HUDEP-2 (cell line): ENCODE data around the gene ELMO3.

Experiments used
- DNase-seq, 76 experiments: peaks; one replicate each; lab custom pipeline; 2025; ENCODE audit not compliant: unreplicated experiment in 76 of 76; lab: John Stamatoyannopoulos, UW

ELMO3 gene

DNA sequence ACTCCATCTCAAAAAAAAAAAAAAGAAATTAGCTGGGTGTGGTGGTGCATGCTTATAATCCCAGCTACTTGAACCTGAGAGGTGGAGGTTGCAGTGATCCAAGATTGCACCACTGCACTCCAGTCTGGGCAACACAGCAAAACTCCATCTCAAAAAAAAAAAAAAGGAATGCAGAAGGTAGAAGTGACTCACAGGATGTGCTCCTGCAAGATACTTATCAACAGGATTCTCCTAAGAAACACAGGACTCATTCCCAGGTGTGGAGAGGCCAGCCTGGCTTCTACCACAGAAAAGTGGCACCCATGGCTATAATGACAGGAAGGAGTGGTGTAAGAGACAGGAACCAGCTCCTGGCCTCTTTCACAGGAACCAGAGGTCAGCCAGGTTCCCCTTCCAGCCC, 13.8 kb downstream of the ELMO3 start:
- DNase-seq, result no peak

DNA sequence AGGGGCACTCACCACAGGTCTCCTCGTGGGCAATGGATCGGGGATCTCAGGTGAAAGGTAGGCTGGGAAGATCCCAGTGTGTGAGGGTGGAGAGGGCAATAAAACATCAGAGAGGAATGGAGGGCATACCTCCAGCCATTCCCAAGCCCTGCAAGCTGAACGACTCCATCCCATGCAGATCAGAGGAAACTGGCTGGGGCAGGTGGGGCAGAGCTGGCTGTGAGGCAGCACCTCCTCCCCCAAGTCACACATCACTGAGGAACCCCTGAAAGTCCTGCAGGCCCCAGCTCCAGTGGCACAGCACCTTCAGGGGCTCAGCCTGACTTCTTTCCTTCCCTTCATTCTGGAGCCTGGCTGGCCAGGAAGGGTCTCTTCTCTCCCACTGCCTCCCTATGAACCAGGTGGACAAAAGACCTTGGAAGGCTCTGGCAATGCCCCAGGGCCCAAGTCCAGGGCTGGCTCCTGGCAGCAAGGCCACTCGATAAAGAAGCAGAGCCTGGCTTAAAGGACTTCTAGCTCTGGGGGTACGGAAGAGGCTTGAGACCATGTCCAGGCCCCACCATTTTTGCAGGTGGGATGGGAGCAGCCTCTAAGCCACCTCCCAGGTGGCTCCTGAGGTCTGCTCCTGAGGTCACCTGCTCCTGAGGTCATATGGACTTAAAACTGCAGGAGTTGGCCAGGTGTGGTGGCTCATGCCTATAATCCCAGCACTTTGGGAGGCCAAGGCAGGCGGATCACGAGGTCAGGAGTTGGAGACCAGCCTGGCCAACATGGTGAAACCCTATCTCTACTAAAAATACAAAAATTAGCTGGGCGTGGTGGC, 14.5 kb downstream of the ELMO3 start:
- DNase-seq, result no peak

DNA sequence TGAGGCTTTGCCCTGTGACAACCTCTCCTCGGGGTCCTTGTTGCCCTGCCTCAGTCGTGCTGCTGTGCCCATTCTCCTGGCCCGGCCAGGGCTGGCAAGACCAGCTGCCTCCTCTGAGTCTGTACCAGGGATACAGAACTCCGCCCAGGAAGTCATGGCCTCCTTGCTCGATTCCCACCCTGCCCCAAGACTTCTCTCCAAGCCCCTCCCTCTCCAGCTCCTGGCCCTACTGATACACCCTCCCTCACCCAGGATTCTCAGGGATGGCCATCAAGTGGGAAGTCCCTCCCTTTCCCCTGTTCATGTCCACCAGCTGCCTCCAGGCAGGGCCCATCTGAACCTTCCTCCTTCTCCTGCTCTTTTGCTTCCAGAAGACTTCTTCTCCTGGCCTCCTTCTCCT, 16.8 kb downstream of the ELMO3 start:
- DNase-seq, result no peak

DNA sequence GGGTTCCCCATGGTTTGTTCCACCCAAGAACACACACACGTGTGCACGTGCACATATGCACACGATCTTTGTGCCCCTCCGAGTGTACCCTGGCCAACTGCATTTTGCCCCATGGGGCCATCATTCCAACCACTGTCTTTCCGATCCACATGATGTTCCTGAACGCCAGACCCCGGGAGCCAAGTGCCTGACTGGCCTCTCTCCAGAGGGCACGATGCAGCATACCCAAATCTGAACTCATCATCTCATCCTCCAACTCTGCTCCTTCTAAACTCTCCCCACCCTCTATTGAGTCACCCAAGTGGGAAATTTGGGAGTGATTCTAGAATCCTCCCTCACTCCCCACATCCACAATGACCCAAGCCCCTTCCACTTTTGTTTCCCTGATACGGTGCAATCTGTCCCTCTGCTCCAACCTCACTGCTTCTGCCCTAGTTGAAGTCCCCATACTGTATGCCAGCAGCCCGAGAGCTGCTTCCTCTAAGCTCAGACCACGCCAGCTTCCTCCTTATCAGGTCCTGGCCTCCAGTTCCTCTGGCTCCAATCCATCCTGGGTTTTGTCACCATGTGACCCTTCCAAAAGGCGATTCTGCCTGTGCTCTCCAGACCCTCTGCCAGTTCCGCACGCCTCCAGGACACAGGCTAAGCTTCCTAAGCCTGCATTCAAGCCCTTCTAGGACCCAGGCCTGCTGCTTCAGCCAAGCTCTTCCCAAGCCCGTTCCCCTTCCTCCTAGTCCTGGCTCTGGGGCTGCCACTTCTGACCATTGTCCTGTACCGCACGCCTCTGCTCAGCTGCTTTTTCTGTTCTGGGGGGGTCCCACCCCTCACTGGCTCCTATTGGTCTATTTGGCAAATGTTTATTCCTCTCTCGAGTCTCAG, 17.9 kb downstream of the ELMO3 start:
- peak in 73 of 76 experiments; percentile 17 to 83 (median 54) for DNase-seq

DNA sequence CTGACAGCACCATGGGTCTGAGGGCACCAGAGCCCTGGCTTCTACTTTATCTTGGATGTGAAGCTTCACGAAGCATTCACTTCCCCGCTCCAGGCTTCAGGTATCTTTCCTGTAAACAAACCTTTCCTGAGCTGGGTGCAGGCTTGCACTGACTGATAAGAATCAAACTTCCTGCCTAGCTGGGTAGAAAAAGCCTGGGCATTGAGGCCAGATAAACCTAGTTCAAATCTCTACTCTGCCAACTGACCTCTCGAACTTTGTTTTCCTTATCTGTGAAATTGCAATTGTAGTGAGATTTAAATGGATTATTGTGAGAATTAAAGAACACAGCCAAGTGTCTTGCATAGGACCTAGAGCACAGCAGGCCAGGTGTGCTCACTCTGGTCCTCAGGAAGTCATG, 25.1 kb downstream of the ELMO3 start:
- no peak for DNase-seq

DNA sequence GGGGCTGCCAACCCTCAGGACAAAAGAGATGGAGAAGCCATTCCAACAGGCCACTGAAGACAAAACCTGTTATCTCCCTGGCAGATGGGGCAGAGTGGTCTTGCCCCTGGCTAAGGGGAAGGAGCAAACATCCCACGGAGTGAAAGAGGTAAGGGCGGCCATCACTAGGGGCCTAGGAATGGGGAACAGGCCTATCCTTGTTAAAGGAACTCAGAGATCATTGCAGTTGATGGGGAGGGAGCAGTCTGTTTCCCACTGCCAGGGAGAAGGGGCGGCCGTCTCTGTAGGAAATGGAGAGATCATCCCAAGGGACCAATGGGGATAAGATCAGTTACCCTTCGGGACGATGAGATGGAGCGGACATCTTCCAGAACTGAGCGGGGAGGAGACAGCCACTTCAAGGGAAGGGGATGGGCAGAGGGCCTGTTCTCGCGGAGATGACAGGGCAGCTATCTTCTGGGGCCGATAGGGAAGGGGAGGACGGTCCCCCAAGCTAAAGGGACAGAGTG, 27.4 kb downstream of the ELMO3 start:
- DNase-seq, result no peak

DNA sequence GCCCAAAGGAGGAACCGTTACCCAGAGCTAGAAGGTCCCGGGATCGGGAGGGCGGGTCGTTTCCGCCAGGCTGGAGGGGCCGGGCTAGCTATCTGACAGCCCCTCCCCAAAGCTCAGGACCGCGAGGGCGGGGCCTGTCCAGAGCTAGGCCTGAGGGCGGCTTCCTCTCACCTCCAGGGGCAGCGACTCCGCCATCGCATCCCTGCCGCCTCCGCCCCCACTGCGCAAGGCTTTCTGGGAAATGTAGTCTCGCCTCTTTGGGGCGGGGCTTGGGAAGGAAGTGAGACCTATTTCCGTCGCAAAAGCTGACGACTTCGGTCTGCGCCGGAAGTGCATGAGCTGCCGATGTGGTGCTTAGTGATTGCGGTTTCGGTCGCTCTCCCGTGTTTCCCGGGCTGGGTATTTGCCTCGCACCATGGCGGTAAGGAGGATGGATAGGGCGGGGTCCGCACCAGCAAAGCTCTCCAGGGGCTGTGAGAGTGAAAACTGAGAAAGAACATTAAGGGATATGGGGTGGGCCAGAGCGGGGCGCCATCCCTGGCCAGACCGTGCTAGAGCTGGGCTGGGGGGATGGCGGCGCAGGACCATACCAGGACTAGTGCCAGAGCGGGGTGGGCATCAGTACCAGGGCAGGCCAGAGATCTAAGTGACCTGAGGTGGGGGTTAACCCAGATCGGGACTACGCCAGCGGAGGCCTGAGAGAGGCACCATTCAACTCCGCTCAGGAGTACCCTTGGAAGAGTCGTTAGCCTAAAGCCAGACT, 28.1 kb downstream of the ELMO3 start, which contains the start of gene TMEM208:
TMEM208 (plus strand) TSS at position 327 of the 763 bp plus-strand sequence; CDS start at position 416, 89 bp downstream.
- DNase-seq, result peak in 75 of 76 experiments; percentile 41 to 99 (median 96)

DNA sequence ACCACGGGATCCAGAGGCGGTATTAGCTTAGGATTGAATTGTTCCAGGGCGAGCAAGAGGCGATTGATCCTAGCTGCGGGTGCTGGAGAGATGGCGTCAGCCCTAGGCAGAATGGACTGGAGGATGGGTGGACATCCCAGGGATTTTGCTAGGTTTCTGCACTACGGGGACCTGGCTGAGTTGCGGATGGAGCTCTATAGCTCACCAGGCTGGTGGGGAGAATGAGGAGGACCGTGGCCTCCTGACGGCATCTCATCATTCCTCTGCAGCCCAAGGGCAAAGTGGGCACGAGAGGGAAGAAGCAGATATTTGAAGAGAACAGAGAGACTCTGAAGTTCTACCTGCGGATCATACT, 28.6 kb downstream of the ELMO3 start:
- DNase-seq, result no peak

DNA sequence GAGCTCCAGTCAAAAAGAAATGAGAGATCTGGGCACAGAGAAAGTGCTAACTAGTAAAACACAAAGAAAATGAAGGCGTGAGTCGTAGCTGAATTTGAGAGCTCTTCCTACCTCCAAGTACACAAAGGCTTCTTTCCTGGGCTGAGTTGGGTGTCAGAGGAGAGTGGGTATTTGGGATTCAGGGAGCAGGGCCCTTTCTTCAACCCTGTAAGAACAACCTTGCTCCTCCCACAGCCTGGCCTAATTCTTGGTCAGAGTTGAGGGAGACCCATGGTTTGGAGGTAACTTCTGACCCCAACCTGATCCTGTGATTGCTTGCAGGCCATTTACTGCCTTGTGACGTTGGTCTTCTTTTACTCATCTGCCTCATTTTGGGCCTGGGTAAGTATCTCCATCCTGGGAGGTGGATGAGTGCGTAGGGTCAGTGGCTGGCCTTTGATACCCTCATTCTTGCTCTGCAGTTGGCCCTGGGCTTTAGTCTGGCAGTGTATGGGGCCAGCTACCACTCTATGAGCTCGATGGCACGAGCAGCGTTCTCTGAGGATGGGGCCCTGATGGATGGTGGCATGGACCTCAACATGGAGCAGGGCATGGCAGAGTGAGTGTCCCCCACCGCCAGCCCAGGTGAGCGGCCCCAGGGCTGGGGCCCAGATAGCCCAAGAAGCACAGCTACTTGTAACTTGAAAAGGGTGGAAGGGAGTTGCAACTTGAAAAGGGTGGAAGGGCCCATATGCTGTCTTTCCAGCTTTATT, 29.3 kb downstream of the ELMO3 start:
- no peak for DNase-seq

DNA sequence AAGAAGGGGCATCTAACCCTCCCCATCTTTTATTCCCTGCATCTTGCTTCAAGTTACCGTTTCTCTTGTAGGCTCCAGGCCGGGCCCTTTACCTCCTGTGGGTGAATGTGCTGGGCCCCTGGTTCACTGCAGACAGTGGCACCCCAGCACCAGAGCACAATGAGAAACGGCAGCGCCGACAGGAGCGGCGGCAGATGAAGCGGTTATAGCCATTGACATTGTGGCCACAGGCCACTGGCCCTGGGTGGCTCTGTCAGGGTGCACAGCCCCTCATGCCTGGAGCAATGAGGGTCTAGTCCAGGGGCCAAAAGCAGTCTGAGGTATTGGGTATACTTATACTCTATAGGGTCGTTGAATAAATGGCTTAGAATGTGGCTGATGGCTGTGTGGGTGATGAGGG, 30.0 kb downstream of the ELMO3 start:
- no peak for DNase-seq

DNA sequence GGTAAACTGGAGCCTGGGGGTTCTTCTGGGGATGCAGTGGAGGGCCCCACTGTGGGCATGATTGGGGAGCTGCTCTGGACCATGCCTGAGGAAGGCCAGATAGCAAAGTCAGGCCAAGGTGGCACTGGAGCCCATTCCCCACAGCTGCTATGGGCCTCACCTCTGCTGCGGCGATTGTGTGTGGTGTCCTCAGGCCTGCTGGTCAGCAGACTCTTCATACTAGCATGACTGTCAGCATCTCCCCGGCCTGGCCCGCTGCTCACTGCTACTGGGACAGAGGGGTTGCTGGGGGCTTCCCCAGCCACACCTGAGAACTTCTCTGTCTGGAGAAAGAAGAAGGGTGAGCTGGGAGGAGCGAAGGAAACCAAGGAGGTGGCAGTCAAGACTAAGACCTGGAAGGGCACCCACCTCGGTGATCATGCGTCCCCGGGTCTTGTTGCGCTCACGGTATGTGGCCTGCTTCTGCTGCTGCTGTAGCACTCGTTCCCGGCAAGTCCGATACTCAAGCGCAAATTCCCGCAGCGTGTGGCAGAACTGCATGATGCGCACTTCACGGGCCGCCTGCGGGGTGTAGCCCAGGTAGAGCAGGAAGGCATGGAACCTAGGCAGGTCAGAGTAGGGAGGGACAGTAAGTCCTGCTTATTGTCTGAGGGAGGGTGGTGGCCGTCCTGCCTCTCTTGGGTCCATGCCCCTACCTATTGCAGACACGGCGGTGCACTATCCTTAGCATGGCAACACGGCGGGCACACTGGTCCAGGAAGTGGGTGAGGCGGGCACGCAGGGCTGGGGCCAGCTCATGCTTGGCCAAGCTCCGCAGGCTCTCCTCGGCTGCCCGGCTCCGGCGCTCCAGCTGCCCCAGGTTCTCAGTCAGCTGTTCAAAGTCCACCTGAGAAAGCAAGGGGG, 31.2 kb downstream of the ELMO3 start:
- no peak for DNase-seq

DNA sequence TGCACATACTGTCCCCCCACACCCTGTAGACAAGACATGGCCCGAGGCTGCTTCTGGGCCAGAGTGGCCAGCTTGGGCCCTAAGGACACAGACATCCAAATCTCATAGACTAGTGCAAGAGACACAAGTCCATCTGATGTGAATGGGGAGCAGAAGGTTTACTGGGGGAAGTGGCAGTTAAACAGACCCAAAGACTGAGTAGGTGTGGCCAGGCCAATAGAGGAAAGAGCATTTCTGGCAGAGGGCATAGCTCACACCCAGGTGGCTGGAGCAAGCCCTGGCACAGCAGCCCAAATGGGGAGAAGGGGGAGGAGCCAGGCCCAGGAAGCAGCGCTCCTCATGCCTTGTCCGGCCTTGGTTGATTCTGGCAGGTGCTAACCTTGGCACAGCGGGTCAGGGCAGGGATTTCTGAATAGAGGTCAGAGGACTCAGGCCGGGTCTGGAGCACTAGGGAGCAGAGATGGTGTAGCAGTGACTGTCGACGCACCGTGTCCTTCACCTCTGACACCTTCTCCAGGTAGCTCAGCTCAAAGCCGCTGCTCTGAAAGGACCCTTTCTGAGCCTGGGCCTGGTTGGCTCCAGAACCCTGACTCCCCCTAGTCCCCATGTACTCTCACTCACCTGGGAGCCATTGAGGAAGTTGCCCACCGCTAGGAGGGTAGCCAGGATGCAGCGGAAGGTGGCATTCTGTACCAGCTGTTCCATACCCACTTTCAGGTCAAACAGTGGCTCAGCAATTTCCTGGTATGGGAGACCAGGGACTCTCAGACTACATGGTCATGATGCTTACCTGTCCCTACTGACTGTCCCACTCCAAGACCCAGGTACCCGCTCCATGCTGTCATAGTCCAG, 32.1 kb downstream of the ELMO3 start:
- DNase-seq, result no peak

DNA sequence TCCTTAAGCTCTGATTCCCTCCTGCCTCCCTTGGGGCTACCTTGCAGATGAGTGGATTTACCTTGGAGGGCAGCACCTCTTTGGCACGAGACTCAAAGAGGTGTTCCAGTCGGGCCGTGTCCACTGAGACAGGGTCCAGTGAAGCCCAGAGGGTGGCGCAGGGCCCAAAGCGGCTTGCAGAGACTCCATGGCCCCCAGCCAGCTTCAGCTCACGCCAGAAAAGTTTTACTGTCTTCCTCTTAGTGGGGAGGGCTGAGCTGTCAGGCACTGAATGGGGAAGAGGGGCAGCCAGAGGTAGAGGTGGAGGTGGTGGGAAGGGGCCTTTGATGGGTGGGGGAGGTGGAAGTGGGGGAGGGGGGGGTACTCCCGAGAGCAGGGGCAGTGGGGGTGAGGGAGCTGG, 34.7 kb downstream of the ELMO3 start:
- DNase-seq, result no peak

DNA sequence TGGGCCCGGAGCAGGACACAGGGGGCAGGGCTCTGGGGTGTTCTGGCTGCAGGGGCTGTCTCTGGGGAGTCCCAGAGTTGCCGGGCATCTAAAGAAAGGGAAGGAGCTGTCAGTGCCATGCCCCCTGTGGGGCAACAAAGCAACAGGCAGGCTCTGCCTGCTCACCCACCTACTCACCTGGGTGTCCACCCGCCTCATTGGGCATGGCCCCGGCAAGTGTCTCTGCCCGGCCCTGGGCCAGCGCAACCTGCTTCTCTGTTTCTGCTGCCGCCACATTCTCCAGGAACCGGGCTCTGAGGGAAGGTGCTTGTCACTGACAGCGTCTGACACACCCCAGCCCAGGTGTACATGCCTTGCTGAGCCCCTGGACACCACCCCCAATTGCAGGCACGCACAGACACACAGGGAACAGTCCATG, 35.3 kb downstream of the ELMO3 start:
- DNase-seq, result no peak

DNA sequence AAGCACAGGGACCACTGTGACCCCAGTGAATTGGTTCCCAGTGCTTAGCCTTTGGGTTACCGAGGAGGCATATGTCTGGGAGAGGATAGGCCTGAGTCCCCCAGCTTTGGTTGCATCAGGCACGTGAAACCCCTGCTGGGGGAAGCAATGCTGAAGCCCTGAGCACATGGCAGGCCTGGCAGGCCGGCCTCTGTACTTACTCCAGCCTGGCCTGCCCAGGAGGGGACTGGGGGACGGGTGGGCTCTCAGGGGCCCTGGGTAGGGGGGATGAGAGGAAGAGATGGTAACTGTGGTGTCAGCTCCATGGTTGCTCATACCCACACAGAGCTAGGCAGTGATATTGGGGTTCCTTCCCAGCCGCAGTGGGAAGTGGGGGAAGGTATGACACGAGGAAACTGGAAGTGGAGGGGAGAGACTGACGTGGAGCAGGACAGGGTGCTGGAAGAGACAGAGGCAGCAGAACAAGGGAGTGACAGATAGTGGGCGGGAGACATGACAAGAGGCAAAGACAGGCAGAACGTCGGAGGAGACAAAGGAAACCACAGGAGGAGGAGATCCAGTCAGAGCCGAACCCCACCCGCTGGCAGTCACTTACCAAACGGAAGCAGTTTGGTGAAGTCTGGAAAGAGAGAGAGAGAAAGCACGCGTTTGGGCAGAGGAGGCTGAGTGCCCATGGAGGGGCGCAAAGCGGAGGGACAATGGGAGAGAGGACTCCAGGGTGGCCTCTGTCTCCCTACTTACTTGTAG, 37.1 kb downstream of the ELMO3 start:
- DNase-seq, result peak in 69 of 76 experiments; percentile 40 to 89 (median 75)

DNA sequence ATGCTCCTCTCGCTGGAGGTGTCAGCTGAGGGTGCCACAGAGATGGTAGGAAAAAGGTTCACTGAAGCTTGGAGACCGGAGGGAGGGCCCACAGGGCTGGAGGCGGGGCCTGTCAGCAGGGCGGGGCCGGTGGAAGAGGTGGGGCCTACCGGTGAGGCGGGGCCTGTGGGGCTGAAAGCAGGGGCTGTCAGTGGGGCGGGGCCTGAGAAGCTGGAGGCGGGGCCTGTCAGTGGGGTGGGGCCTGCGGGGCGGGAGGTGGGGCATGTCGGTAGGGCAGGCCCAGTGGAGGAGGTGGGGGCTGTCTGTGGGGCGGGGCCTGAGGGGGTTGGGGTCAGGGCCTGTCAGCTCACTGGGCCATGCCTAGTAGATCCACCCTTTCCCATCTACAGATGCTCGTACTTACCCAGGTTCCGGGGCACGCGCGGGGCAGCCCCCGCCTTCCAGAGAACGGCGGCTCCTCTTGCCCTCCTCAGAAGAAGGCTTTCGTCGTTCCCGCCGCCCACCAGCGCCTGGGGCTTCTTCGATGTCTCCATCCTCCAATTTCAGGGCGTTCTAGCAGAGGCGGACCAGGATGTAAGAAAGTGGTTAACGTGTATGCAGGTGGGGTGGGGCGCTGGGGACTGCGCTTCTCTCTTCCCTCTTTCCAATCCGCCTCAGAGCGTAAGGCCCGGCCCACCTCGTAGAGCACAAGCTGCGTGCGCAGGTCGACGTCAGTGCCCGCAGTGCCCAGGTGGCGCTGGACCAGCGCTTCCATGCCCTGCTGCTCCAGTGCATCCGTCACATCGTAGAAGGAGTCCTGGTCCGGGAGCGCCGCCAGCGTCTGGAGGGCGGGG, 37.8 kb downstream of the ELMO3 start:
- DNase-seq, result peak in 73 of 76 experiments; percentile 43 to 97 (median 87)
